Cerebellar cortex (tissue), 1 donor: ENCODE measurements around the gene NGB.
"Not testable (repeated sequence)": the region's sequence is repeated elsewhere in the genome, so short reads cannot be mapped to it uniquely, and the experiment has no call there.

Experiments
- DNase-seq: peaks from one replicate; pipeline ENCODE4 v3.0.0-alpha.2; 2015; ENCODE audit warnings: low spot score

Gene NGB, protein sequence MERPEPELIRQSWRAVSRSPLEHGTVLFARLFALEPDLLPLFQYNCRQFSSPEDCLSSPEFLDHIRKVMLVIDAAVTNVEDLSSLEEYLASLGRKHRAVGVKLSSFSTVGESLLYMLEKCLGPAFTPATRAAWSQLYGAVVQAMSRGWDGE

DNA sequence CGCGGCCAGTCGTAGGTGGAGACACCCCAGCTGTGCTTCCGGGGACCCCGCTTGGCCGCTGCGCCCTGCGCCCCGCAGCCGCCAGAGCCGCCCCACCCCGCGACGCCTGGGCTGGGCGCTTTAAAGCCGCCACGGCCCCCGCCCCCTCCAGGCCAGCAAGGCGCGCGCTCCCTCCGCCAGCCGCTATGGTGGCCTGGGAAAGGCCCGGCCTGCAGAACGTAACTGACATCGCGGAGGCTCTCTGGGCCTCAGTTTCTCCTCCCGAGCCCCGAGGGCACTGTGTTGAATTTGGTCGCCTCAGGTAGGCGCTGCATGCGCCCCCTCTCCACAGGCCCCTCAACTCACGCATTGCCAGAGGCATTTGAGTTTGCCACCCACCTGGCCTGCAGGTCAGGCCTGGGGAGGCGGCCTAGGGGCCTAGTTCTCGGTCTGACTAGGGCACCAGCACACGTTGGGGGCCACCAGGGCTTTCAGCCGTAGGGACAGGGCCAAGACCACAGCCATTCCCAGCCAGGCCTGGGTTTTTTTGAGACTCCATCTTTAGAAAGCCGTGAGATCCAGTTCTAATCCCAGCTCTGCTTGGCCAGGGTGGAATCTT lies at the start of gene NGB:
Gene NGB (minus strand): TSS at position 94 of the 598 bp plus-strand sequence. CDS start 269 bp downstream, outside the sequence.
- DNase-seq = no peak

DNA sequence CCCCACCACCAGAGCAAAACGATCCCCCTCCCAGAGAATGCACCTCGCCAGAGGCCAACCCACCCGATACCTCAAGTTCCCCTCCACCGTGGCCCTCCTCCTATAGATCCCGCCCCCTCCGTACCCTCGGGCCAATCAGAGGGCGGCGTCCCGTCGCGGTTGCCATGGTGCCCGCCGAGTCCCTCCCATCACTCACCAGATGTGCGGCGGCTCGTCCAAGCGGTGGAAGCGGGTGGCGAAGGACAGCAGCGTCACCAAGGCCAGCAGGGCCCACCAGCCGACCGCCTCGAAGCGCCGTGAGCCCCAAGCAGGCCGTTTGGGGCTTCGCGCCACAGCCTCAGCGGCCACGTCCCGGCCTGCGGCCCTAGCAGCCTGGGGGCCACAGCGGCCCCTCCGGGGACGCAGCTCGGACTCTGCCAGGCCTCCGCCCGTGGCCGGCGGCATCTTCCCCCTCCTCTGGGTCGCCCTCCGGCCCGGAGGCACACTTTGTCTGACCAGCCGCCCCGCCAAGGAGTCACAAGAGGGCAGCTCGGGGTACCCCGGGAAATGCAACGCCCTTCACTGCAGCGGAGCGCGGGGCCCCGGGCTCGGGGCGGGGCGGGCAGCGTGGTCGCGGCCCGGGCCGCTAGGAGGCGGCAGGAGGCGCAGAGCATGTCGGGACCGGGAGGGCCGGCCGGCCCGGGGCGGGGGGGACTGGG lies 49.4 kb upstream of the NGB start, which contains the start of gene POMT2:
Gene POMT2 (minus strand): TSS at position 646 of the 698 bp plus-strand sequence. CDS start 202 bp downstream, at position 444.
- DNase-seq = peak; percentile 91

DNA sequence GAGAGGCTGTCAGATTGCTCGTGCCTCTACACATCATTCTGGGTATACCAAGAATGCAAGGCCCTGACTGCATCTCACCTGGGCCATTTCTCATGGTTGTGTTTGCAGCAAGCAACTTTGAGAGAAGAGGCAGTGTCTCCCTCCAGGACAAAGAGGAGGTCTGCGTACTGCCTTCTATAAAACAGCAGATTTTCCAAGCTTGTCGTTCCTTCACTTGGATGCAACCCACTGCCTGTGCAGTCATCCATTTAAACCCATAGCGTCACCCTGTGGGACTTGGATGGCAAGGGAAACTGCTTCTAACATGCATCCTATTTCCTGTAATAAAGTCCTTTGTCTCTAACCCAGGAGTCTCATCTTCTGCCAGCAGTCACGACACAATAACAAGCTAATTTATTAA lies 48.4 kb upstream of the NGB start:
- DNase-seq = no peak

DNA sequence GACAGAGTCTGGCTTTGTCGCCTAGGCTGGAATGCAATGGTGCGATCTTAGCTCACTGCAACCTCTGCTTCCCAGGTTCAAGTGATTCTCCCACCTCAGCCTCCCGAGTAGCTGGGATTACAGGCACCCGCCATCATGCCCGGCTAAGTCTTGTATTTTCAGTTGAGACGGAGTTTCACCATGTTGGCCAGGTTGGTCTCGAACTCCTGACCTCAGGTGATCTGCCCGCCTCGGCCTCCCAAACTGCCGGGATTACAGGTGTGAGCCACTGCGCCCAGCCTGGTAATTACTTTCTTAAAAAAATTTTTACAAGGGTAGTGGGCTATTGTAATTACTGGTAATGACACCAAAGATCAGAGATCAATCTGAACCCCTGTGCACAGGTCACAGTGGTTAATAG lies 47.8 kb upstream of the NGB start:
- DNase-seq = not testable (repeated sequence)

DNA sequence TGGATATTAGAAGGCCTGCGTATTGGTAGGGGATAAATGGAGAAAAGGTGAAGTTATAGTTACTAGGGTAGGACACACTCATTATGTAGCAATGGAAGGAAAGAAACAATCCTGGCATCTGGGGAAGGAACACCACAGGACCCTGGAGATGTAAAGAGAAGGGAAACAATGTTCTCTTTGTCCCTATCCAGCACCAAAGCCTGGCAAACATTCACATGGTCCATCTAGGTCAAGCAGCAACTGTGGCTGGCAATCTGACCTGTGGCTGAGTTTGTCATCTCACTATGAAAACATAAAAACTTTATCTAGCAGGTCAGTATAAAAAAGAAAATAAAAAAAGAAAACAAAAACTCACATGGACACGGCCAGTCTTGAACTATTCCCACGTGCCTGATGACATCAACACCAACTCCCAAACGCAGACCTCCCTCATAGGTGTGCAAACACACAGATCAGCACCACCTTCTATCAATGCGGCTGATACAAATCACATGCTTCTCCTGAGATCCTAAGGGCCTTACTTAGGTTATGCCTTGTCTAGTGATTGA lies 47.1 kb upstream of the NGB start:
- DNase-seq = no peak

DNA sequence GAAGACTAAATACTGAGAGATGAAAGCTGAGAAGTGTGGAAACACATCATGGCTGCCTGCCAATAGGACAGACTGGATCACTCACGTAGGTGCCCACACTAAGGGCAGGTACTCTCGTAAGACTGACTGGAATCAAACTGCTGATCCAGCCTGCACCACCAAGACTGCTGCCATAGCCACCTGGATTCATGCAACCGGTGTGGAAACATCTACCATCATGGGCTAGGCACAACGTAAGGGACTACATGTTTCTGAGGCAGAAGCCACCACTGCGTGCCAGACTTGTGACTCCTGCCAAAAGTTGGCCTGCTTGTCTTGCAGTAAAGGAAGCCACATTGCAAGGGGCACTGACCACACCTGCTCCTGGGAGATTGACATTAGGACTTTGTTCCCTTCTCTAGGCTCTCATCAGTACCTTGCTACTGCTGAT lies 45.9 kb upstream of the NGB start:
- no peak for DNase-seq

DNA sequence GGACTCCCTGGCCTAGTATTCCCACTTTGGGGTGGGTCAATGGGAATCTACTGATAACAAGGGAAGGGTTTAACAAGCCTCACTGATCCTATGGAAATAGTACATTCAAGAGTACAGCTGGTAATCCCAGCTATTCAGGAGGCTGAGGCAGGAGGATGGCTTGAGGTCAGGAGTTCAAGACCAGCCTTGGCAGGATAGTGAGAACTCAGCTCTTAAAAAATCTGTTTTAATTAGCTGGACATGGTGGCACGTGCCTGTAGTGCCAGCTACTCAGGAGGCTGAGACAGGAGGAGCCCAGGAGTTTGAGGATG lies 45.1 kb upstream of the NGB start:
- DNase-seq = no peak

DNA sequence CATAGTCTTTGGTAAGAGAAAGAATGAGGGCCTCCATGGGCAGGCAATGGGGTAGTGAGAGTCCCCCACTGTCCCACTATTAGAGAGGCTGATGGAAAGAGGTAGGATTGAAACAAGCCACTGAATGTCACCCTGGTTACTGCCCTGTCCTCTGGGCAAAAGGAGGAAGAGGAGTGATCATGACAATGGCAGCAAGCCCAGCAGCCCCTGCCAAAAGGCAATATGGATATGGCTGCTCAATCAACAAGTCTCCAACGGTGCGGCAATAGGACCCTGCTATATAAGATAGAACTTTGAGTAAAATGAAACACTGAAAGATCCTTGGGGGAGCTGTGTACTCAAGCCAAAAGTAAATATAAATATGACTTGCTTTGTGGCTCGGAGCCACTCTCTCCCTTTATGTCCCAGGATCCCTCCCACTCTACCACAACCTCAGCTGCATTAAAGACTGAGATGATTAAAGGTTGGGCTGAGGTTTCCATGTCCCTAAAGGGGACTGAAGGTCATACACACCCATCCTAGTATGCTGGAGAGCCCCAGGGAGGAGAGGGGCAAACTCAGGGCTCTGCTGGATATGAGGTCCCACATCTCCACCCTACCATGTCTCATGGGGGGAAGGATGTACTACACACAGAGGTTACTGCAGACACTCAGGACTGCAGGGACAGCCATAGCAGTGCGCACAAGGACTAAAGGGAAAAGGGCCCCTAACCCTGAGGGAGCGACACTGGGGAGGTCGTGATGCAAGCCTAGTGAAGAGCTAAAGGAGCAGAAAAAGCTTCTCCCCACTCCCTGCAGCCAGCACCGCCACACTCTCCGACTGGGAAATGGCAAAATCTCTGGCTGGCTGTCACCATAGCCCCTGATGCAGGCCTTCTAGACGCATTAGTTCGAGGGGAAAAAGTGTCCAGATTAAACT lies 43.8 kb upstream of the NGB start:
- no peak for DNase-seq

DNA sequence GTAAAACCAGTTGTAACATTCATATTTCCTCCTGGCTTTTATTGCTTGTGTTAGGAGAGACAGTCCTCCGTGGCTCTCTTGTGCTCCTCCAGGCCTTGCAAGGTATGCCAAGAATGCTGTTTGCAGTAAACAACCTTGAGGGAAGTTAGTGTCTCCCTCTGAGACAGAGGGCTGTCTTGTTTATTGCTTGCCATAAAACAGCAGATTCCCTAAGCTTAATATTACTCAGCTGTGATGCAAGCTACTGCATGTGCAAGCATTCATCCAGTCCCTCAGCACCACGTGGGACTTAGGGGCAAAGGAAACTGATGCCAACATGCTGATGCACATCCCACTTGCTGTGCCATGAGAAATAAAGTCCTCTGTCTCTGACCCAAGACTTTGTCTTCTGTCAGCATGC lies 43.0 kb upstream of the NGB start:
- DNase-seq = no peak

DNA sequence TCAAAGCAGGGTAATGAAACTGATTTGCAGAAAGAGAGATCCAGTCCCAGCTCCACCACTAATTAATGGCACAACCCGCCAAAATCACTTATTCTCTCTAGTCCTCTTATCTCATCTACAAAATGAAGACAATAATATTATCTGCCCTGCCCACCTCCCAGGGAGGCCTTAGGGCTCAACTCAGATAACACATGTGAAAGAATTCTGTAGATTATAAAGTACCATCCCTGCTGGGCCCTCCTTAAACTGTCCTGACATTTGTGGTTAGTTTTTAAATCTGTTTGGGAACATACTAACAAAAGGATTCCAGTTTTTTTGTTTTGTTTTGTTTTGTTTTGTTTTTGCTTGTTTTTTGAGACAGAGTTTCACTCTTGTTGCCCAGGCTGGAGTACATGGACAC lies 42.4 kb upstream of the NGB start:
- no peak for DNase-seq

DNA sequence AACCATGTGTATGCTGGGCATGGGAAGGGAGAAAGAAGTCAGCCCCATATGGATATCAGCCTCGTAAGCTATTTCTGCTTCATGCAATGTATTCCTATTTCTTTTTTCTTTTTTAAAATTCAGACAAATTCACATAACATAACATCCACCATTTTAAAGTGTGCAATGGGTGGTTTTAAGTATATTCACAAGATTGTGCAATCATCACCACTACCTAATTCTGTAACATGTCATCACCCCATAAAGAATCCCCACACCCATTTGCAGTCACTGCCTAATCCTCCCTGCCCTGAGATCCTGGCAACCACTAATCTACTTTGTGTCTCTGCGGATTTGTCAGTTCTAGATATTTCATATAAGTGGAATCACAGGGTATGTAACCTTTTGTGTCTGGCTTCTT lies 40.2 kb upstream of the NGB start:
- no peak for DNase-seq

DNA sequence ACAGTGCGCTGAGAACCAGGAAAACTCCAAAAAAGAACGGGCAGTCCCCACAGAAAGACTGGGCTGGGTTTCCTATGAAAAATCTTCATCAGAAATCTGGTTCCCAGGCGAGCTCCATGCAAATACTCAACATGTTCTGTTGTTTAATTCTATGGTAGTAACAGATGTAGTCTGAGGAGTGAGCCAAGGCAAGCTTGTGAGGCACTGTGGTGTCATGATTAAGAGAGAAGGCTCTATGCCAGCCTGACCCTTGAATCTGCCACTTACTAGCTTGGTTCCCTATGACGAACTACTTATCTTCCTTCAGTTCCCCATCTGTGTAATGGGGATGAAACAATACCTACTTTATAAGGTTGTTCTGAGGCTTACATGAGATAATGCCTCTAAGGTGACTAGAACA lies 39.0 kb upstream of the NGB start:
- DNase-seq = no peak

DNA sequence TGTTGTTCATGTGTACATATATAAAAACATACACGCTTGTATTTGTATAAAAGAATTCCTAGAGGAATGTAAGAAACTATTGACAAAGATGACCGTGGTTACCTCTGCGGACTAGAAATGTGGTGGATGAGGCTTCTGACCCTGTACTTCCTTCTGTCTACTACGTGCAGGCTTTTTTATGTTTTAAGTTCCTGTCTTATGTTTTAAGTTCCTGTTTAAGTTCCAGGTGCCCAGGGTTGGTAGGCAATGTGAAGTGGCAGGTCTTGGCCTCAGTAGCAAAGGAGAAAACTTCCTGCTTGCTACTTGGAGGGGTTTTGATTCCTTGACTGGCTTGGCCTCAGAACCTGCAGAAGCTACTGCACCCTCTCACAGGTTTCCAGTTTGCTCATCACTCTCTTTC lies 38.1 kb upstream of the NGB start:
- DNase-seq = no peak

DNA sequence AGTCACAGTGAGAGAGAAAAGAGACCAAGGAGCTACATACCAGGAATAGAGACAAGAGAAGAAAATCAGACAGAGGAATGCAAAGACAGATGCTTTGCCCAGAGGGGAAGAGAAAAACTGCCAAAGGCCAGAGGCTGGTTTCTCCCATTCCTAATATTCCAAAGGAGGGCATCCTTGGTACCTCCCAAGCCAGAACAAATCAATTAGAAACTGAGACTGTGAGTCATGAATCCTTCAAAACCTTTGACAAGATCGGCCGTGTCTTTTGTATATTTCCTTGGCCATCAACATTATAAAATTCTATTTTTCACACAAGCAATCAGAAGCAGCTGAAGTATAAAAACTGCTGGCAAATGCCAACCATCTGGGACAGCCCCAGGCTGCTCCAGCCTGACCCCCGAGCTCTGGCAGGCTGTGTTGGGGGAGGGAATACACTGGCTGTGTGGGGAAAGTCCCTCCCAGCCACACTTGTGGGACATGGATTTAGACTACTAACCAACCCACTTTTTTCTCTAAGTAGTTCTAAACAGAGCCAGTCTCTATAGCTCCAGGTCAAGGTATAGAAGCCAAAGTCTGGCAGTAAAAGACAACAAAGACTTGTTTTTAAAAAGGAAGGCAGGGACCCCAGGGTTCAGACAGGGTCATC lies 36.0 kb upstream of the NGB start:
- DNase-seq = no peak

DNA sequence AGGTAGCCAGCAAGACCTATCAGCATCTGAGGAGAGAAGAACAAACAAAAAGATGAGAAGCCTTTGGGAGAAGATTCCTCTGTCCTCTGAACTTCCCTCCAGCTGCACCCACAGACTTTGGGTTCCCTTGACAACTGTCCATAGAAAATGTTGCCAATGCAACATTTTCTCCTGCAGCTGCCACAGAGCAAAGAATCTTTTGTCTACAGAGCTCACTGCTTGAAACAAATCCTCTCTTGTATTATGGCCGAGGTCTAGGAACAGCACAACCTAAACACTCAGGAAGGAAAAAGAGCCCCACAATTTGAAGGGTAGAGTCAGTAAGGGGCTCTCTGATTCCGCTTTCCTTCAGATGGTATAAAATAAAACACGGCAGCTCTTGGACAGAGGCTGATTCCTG lies 35.4 kb upstream of the NGB start:
- DNase-seq = no peak

DNA sequence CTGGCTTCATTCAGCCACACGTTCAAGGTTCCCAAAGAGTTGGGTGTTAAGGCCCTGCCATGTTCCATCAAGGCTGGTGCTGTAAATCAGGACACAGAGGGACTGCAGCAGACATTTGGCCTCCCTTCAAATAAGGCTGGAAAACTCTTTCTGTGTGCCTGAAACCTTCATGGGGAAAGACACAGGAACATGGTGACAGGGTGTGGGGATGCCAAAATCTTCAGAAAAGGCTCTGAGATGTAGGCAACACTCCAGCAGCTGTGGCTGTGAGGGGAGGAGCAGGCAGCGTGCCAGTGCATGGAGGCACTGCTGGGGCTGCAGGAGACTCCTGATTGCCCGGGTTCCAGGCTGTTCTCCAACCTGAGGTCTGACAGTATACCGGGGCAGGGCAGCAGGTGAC lies 34.7 kb upstream of the NGB start:
- no peak for DNase-seq

DNA sequence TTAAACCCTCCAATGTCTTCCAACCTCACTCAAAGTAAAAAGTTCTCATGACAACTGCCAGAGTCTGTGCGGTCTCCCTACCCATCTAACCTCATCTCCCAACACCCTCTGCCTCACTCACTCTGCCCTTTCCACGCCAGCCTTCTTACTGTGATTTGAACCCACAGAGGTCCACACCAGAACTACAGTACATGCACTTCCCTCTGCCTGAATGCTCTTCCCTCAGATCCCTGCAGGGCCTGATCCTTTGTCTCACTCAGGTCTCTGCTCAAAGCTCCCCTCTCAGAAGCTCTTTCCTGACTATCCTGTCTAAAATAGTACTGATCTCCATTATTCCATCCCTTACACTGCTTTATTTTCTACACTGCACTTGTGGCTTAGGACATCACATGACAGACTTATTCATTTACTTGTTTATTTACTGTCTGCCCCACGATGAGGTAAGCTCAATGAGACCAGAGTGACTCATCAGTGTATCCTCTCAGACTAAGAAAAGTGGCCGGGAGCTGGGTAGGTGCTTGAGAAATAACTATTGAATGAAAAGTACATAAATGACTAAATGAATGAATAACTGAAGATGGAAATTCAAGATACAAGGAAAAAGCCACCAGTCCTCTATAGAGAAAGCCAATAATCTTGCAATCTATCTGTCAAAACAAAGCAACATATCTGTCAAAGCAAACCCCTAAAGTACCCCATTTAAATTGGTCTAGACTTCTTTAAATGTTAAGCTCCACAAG lies 32.6 kb upstream of the NGB start:
- no peak for DNase-seq

DNA sequence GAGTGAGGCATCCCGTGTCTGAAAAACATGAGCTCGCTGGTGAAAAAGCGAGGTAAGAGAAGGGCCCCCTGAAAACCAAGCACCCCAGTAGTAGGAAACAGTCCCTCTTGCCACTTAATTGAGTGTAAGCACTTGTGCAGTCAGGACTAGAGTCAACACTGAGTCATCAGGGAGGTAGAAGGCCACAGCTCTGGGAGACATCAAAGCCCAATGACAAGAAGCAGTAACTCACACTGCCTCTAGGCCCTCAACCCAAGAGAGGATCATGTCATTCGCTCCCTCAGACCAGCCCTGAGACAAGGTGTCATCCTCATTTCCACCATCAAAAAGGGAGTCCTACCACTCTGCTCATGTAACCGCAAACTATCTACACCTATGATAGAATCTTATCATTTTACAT lies 31.9 kb upstream of the NGB start:
- no peak for DNase-seq

DNA sequence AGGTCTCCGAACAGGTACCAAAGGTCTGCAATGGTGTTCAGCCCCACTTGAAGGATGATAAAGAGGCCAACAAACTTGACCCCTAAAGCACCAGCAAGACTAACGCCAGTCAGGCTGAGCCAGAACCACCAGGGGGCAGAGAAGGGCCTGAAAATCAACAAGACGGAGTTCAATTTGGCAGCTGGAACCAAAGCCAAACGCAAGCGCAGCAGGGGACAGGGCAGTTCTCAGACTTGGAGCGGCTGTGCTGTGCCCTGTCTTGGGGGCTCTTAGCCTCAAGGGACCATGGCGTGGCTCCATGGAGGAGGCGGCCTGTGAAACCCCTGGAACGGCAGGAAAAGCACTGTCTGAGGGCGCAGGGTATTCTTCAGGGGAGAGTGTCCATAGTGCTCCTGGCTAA lies 30.1 kb upstream of the NGB start:
- peak; percentile 79 for DNase-seq

DNA sequence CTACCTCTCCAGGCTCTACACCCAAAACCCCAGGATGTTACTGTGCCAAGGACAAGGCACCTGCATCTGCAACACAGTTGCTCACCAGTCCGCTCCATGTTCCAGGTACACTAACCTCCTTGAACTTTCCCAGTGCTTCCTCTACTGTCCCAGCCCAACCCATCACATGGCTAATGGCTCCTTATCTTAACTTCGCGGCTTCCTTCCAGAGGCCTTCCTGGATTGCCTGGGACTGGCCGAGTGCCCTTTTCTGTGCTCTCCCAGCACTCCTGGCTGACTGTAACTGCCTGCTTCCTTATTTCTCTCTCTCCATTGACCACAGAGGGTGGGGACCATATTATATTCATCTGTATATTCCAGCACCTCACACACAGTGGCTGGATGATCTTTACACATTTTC lies 28.8 kb upstream of the NGB start:
- DNase-seq = no peak

DNA sequence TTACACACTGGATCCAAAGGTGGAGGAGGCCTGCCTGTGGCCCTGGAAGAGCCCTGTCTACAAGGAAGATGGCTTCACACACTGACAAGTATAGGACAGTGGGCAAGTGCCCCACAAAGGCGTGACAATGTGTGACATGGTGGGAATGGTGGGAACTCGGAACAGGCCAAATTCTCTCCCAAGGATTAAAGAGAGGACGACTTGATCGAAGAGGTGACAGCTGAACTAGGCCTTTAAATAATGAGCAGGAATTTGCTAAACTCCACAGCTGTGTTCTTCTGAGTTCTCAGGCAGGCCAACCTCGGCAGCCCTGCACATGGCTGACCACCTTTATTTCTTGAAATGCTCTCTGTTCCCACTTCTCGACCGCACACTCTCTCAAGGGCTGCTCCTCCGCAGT lies 25.9 kb upstream of the NGB start:
- no peak for DNase-seq
